ENCODE data around the gene MYO1G. TPM values are rescaled to one million over a fixed set of nuclear protein-coding genes. Genes with fewer than 3 reads are reported as not detected.
"Not testable (repeated sequence)": the region's sequence is repeated elsewhere in the genome, so short reads cannot be mapped to it uniquely, and the experiment has no call there.

MYO1G gene
- polyA plus RNA-seq, 6 donors from 2014 or later: 83.1 to 151 (median 99.6) TPM

DNA sequence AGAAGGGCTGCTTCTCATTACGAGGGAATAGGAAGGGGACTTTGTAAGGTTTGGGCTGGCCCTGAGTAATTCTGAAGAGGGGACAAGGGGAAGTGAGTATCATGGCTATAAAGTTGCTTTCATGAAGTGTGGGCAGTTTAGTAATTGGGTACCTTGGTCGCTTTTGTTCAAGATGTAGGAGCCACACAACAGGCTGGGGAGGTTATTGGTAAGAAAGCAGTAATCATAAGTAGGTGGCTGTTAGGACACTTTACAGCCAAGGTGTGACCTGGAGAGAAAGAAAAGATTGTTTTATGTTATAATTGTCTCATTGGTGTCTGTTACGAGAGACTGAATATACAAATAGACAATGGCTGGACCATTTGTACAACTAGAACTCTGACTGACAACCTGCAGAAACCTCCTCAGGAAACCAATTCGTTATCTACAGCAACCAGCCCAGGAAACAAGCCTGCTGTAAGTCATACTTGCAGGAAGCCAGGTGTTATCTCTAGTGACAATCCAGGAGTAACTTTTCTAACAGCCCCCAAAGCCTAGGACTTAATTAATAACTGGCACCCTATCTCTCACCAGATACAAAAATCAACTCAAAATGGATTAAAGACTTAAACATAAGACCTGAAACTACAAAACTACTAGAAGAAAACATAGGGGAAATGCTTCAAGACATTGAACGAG lies 16.2 kb upstream of the MYO1G start:
- no peak for DNase-seq

DNA sequence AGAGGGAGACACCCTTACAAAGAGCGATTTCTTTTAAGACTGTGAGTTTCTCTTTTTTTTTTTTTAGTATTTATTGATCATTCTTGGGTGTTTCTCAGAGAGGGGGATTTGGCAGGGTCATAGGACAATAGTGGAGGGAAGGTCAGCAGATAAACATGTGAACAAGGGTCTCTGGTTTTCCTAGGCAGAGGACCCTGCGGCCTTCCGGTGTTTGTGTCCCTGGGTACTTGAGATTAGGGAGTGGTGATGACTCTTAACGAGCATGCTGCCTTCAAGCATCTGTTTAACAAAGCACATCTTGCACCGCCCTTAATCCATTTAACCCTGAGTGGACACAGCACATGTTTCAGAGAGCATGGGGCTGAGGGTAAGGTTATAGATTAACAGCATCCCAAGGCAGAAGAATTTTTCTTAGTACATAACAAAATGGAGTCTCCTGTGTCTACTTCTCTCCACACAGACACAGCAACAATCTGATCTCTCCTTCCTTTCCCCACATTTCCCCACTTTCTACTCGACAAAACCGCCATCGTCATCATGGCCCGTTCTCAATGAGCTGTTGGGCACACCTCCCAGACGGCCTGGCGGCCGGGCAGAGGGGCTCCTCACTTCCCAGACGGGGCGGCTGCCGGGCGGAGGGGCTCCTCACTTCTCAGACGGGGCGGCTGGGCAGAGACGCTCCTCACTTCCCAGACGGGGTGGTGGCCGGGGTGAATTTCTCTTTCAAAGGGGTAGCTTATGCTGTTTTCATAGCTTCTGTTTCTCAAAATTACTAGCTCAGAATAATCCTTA lies 13.4 kb upstream of the MYO1G start:
- H3K4me3 Mint-ChIP-seq; H3K36me3 Mint-ChIP-seq; H3K27me3 Mint-ChIP-seq; DNase-seq; H3K9me3 Mint-ChIP-seq; H3K27ac Mint-ChIP-seq; ATAC-seq (ENCODE audit: low read depth in 2 of 2): not testable (repeated sequence)
- peaks cover 22 to 24% (median 23%) of the 10 kb centered on the region in 3 donors for H3K4me1 Mint-ChIP-seq

More for the DNA sequence above, 16.2 kb upstream of the MYO1G start:
- peak overlapping the region in 2 of 6 donors; percentile 7 to 57 for H3K27ac Mint-ChIP-seq
- no peaks in the 10 kb centered on the region for H3K36me3 Mint-ChIP-seq
- peaks cover 24 to 34% (median 34%) of the 10 kb centered on the region in 3 donors for H3K4me1 Mint-ChIP-seq
- no peaks in the 10 kb centered on the region for H3K9me3 Mint-ChIP-seq
- H3K27me3 Mint-ChIP-seq: no peaks in the 10 kb centered on the region
- ATAC-seq (ENCODE audit: low read depth in 2 of 2): no peak
- peak overlapping the region in 4 of 8 donors; percentile 31 to 48 (median 42) for H3K4me3 Mint-ChIP-seq

DNA sequence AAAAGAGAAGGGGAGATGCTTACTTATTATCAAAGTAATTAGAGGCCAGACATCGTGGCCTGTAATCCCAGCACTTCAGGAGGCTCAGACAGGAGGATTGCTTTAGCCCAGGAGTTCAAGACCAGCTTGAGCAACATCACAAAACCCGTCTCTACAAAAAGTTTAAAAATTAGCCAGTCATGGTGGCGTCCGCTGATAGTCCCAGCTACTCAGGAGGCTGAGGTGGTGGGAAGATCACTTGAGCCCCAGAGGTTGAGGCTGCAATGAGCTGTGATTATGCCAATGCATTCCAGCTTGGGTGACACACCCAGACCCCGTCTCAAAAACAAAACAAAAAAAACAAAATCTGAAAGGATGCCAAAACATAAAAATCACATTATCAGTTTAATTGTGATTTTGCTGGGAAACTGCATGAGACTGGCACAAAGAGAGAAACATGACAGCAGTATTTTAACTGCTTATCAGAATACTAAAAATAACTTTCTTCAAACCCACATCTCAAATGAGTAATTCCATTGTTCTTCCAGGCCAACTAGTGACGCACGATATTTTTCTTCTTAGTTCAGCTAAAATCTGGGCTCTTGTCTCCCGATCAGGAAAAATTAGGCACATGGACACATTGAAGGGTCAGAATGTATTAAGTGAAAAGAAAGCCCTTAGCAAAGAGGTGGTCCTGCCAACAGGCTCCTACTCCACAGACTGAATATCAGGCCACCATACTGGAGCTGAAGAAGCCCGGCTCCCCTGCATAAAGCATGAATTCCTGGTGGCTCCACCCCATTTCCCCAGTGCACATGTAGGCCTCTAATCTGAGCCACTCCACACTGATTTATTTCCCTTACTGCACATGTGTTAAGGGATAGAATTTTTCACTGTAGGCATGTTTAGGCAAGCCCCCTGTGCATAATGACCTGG lies 11.6 kb upstream of the MYO1G start:
- peaks cover 27 to 32% (median 27%) of the 10 kb centered on the region in 3 donors for H3K4me1 Mint-ChIP-seq
- peaks cover 0 to 5% of the 10 kb centered on the region in 2 donors for H3K36me3 Mint-ChIP-seq
- peak overlapping the region in 1 of 8 donors; percentile 49 for H3K4me3 Mint-ChIP-seq
- H3K27ac Mint-ChIP-seq: peak overlapping the region in 1 of 6 donors; percentile 30
- DNase-seq (no peak), ATAC-seq (ENCODE audit: low read depth in 2 of 2) (no peak)
- no peaks in the 10 kb centered on the region for H3K9me3 Mint-ChIP-seq
- no peaks in the 10 kb centered on the region for H3K27me3 Mint-ChIP-seq

DNA sequence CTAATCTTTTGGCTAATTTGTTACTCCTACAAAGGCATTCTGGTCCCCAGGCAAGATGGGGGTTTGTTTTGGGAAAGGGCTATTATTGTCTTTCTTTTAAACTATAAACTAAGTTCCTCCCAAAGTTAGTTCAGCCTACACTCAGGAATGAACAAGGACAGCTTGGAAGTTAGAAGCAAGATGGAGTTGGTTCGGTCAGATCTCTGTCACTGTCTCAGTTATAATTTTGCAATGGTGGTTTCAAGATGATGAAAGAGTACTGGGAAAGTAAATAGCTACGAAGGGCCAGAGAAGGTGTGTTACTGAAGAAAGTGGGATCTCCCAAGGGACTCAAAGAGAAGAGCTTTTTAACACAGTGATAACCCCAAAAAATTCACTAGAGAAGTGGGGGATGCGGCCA lies 10.3 kb upstream of the MYO1G start:
- Mint-ChIP-seq H3K4me1 (peaks cover 28 to 36% (median 30%) of the 10 kb centered on the region in 3 donors), H3K27me3 (no peaks in the 10 kb centered on the region), H3K4me3 (peak overlapping the region in 2 of 8 donors; percentile 20 to 76), H3K27ac (peak overlapping the region in 2 of 6 donors; percentile 15 to 66), H3K36me3 (peaks cover 10 to 16% of the 10 kb centered on the region in 2 donors), H3K9me3 (no peaks in the 10 kb centered on the region)
- DNase-seq (no peak), ATAC-seq (ENCODE audit: low read depth in 2 of 2) (no peak)

DNA sequence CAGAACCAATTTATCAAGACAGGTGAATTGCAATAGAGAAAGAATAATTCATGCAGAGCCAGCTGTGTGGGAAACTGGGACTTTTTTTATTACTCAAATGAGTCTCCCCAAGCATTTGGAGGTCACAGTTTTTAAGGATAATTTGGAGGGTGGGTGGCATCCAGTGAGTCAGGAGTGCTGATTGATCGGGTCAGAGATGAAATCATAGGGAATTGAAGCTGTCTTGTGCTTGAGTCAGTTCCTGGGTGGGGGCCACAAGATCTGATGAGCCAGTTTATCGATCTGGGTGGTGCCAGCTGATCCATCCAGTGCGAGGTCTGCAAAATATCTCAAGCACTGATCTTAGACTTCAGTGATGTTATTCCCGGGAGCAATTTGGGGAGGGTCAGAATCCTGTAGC lies 9.9 kb upstream of the MYO1G start:
- no peaks in the 10 kb centered on the region for H3K27me3 Mint-ChIP-seq
- no peaks in the 10 kb centered on the region for H3K9me3 Mint-ChIP-seq
- ATAC-seq (ENCODE audit: low read depth in 2 of 2) (no peak), DNase-seq (no peak)
- H3K4me1 Mint-ChIP-seq: peaks cover 31 to 40% (median 34%) of the 10 kb centered on the region in 3 donors
- H3K36me3 Mint-ChIP-seq: peaks cover 12 to 16% of the 10 kb centered on the region in 2 donors
- peak overlapping the region in 1 of 6 donors; percentile 66 for H3K27ac Mint-ChIP-seq
- peak overlapping the region in 2 of 8 donors; percentile 24 to 76 for H3K4me3 Mint-ChIP-seq

DNA sequence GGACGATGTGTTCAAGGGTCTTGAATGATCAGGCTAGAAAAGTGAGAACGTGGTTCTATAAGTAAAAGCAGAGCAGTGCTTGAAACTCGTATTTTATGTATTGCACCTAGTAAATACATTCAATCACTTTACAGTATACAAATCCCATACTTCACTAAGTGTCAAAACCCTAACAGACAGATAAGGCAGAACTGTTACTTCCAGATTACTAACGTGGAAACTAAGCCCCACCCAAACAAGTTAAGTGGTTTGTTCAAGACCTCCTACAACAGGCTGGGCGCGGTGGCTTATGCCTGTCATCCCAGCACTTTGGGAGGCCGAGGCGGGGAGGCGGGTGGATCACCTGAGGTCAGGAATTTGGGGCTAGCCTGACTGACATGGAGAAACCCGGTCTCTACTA lies 9.2 kb upstream of the MYO1G start:
- peak overlapping the region in 6 of 8 donors; percentile 89 to 99 (median 97) for H3K4me3 Mint-ChIP-seq
- no peaks in the 10 kb centered on the region for H3K27me3 Mint-ChIP-seq
- H3K9me3 Mint-ChIP-seq: no peaks in the 10 kb centered on the region
- H3K4me1 Mint-ChIP-seq: peaks cover 31 to 45% (median 40%) of the 10 kb centered on the region in 3 donors
- H3K27ac Mint-ChIP-seq: peak overlapping the region in 3 of 6 donors; percentile 98 to 100 (median 99)
- ATAC-seq (ENCODE audit: low read depth in 2 of 2) (no peak), DNase-seq (no peak)
- H3K36me3 Mint-ChIP-seq: peaks cover 12 to 20% of the 10 kb centered on the region in 2 donors

DNA sequence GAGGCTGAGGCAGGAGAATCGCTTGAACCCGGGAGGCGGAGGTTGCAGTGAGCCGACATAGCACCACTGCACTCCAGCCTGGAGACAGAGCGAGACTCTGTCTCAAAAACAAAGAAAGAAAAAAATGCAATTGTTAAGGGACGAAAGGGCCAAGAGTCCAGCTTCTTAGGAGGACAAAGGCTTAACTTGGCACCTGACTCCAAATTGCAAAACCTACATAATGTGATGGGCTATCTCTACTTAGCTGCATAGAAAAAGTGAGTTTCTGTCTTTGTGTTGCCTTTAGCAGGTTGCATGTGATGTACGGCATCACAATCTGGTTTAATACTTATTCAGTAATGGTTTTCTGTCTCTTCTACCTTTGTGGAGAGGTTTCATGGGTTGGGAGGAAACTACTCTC lies 8.6 kb upstream of the MYO1G start:
- DNase-seq: no peak
- peak overlapping the region; percentile 98 to 100 (median 100) for H3K27ac Mint-ChIP-seq
- H3K4me1 Mint-ChIP-seq: peaks cover 31 to 50% (median 40%) of the 10 kb centered on the region in 3 donors
- ATAC-seq (ENCODE audit: low read depth in 2 of 2): no peak
- H3K4me3 Mint-ChIP-seq: peak overlapping the region; percentile 89 to 99 (median 97)
- H3K27me3 Mint-ChIP-seq: no peaks in the 10 kb centered on the region
- no peaks in the 10 kb centered on the region for H3K9me3 Mint-ChIP-seq
- peaks cover 12 to 20% of the 10 kb centered on the region in 2 donors for H3K36me3 Mint-ChIP-seq

DNA sequence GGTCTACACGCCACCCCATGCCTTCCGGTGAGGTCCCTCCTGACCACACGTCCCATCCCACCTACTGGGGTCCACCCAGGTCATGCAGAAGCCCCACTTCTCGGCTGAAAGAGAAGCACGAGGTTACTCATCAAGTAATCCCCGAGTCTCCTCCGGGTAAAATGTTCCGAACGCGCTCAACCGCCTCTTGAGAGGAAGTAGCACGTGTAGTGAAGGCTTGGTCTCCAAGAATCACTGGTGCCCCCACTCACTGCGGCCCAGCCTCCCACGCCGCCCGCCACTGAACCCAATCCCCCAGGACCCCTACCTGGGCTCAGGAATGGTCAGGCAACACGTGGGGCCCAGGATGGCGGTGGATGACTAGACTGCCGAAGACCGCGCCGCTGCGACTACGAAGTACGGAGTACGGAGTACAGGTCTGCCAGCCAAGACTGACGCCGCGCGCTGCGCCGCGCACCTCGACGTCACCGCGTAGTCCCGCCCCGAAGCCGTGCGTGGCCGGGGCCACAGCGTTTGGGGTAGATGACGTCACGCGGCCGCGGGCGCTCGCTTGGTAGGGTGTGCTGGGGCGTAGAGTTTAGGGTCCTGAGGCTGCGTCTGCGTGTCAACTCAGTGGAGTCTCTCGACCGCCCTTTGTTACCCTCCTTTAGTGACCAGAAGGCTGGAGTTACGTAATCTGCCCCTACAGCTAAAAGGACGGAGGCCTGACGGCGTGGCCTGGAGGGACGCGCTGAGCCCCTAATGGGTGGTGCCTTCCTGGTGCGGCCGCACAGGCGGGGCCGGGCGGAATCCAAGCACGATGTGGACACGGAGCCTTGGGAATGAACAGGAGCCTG lies 7.6 kb upstream of the MYO1G start:
- ATAC-seq (ENCODE audit: low read depth in 2 of 2) (peak; percentile 93), DNase-seq (peak; percentile 97)
- Mint-ChIP-seq H3K4me1 (peaks cover 31 to 58% (median 43%) of the 10 kb centered on the region in 3 donors), H3K27ac (peak overlapping the region; percentile 98 to 100 (median 100)), H3K4me3 (peak overlapping the region; percentile 89 to 99 (median 97)), H3K36me3 (peaks cover 12 to 20% of the 10 kb centered on the region in 2 donors), H3K27me3 (no peaks in the 10 kb centered on the region), H3K9me3 (no peaks in the 10 kb centered on the region)

DNA sequence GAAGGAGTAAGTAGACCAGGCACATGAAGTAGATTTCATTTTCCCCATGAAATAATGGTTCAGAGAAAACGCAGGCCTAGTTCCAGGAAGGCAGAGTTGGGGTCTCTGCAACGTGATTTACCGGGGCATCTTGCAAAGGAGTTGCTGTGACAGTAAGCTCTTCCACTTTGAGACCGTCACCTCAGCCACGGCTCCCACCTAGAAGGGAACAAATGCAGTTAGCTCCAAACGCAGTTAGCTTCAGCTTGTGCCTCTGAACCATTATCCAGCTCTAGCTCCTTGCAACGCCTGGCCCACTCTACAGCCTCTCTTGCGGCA lies 7.0 kb upstream of the MYO1G start:
- Mint-ChIP-seq H3K27ac (peak overlapping the region; percentile 98 to 100 (median 100)), H3K27me3 (no peaks in the 10 kb centered on the region), H3K36me3 (peaks cover 12 to 20% of the 10 kb centered on the region in 2 donors), H3K4me3 (peak overlapping the region; percentile 89 to 99 (median 97)), H3K9me3 (no peaks in the 10 kb centered on the region), H3K4me1 (peaks cover 36 to 64% (median 49%) of the 10 kb centered on the region in 3 donors)
- no peak for ATAC-seq (ENCODE audit: low read depth in 2 of 2)
- DNase-seq: no peak

DNA sequence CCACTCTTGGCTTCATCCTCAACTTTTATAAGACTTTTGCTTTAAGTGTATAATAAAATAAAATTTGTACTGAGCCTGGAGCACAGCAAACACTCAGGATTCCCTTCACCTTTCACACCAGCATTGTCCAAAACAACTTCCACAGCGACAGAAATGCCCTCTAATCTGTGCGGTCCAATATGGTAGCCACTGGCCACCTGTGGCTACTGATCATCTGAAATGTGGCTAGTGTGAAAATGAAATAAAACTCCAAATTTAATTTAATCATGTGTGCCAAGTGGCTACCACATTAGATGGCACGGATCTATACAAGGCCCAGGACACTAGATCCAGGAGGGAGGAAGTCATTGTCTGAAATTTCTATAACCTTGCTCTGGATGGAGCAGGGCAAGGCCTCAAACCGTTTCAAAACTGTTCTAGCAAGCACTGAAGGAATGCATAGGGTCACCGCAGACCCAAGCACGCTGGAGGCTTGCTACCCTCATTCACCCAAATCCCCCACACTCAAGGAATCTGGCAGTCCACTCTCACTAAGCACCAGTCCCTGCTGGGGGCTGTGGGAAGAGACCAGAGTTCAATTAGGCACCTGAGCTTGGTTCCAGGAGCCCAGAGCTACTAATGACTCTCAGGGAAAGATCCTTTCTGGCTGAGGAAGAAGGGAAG lies 6.3 kb upstream of the MYO1G start:
- no peaks in the 10 kb centered on the region for H3K27me3 Mint-ChIP-seq
- peaks cover 43 to 71% (median 56%) of the 10 kb centered on the region in 3 donors for H3K4me1 Mint-ChIP-seq
- ATAC-seq (ENCODE audit: low read depth in 2 of 2) (no peak), DNase-seq (no peak)
- H3K9me3 Mint-ChIP-seq: no peaks in the 10 kb centered on the region
- peak overlapping the region; percentile 98 to 100 (median 100) for H3K27ac Mint-ChIP-seq
- peak overlapping the region; percentile 89 to 99 (median 97) for H3K4me3 Mint-ChIP-seq
- H3K36me3 Mint-ChIP-seq: peaks cover 12 to 20% of the 10 kb centered on the region in 2 donors

DNA sequence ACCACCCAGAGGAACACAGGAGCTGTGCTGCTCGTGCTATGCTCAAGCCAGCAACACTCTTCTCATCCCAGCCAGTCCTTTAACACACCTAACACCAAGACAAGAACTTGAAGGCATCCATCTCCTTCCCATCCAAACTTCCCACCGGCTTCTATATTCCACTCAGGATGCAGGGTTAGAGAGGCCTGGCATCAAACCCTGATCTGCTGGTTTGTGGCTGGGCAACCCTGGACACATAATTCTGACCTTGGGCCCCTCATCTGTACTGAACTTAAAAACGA lies 5.6 kb upstream of the MYO1G start:
- no peaks in the 10 kb centered on the region for H3K27me3 Mint-ChIP-seq
- H3K27ac Mint-ChIP-seq: peak overlapping the region; percentile 98 to 100 (median 100)
- ATAC-seq (ENCODE audit: low read depth in 2 of 2) (no peak), DNase-seq (no peak)
- no peaks in the 10 kb centered on the region for H3K9me3 Mint-ChIP-seq
- H3K4me3 Mint-ChIP-seq: peak overlapping the region in 7 of 8 donors; percentile 23 to 94 (median 69)
- peaks cover 50 to 78% (median 64%) of the 10 kb centered on the region in 3 donors for H3K4me1 Mint-ChIP-seq
- H3K36me3 Mint-ChIP-seq: peaks cover 12 to 20% of the 10 kb centered on the region in 2 donors

All from naive B cell (primary cell).